Uterus (tissue), 2 donors: Measurements from ENCODE around the gene ARAP1.

Source experiments
- CTCF ChIP-seq, 4 experiments: fragments of 200-600 bp in 2 of 4; fragments of 450-650 bp in 2 of 4; sonication (generic) in 2 of 4; IDR thresholded peaks; one replicate each; pipeline ENCODE4 v1.5.1; 2016 to 2019; ENCODE audit warnings: antibody characterized with exemption in 4 of 4, mild to moderate bottlenecking in 2 of 4, moderate library complexity in 1 of 4
- POLR2A ChIP-seq, 2 donors: fragments of 450-650 bp; IDR thresholded peaks; one replicate each; pipeline ENCODE4 v1.6.1; 2016; ENCODE audit warnings: antibody characterized with exemption in 2 of 2, mild to moderate bottlenecking in 1 of 2, moderate library complexity in 1 of 2

- TF ChIP-seq POLR2A (IDR thresholded peaks at IDR 0.05) (no peak), CTCF (IDR thresholded peaks at IDR 0.05) (no peak)
These were observed 99.2 kb downstream of the ARAP1 start for GRCh38 chr11:72652873-72653630.
